RWPE2 (cell line): Measurements from ENCODE around the gene WWOX.

Experiments used
- ATAC-seq: fragments of 200-7000 bp; cut with Tn5 transposase; 3 replicates; pipeline ENCODE4 v1.9.1; 2021; ENCODE audit warnings: low read depth
- DNase-seq: peaks from one replicate; pipeline ENCODE4 v3.0.0-alpha.2; 2020; ENCODE audit warnings: low spot score
- H3K27ac ChIP-seq: fragments of 450-650 bp; 2 replicates; pipeline ENCODE4 v1.5.1; 2017; ENCODE audit warnings: mild to moderate bottlenecking; ENCODE audit not compliant: poor library complexity, severe bottlenecking
- H3K27me3 ChIP-seq: fragments of 250-450 bp; sonication (Bioruptor Pico); 2 replicates; pipeline ENCODE4 v1.5.1; 2021; ENCODE audit warnings: mild to moderate bottlenecking, moderate library complexity; ENCODE audit not compliant: insufficient read depth, poor library complexity, severe bottlenecking
- H3K36me3 ChIP-seq: fragments of 250-450 bp; sonication (Bioruptor Pico); 2 replicates; pipeline ENCODE4 v1.5.1; 2020; ENCODE audit warnings: low read depth, mild to moderate bottlenecking, moderate library complexity
- H3K4me1 ChIP-seq: fragments of 250-450 bp; sonication (Bioruptor Pico); 2 replicates; pipeline ENCODE4 v1.5.1; 2021; ENCODE audit warnings: mild to moderate bottlenecking, moderate library complexity; ENCODE audit not compliant: insufficient read depth, poor library complexity, severe bottlenecking
- H3K4me3 ChIP-seq: fragments of 250-450 bp; sonication (Bioruptor Pico); 2 replicates; pipeline ENCODE4 v1.5.1; 2021; ENCODE audit warnings: mild to moderate bottlenecking, moderate library complexity; ENCODE audit not compliant: severe bottlenecking
- H3K9me3 ChIP-seq: fragments of 250-450 bp; sonication (Bioruptor Pico); 2 replicates; pipeline ENCODE4 v1.5.1; 2021; ENCODE audit warnings: mild to moderate bottlenecking, moderate library complexity; ENCODE audit not compliant: severe bottlenecking
- TF ChIP-seq, protein P1 (sequence below): fragments of 450-650 bp; IDR thresholded peaks from one replicate; pipeline ENCODE4 v1.5.1; 2017; ENCODE audit warnings: mild to moderate bottlenecking, moderate library complexity; ENCODE audit not compliant: poor library complexity, severe bottlenecking

The WWOX gene

DNA sequence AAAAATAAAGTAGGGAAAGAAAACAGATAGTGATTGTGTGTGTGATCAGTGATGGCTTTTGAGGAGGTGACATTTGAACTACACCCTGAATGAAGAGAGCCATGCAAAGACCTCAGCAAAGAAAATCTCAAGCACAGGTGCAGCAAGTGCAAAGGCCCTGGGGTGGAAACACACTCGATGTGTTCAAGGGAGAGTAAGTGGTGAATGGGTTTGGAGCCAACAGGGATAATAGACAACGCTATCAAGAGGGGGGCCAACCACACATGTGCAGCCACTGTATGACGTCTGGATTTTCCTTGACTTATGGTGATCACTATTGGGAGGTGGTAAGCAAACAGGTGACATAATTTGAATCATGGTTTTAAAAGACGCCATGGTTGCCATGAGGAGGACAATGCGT lies 564.2 kb downstream of the WWOX start:
- no peak overlapping the region for H3K4me3 ChIP-seq
- no peak for ATAC-seq
- H3K4me1 ChIP-seq: no peaks in the 10 kb centered on the region
- H3K36me3 ChIP-seq: no peaks in the 10 kb centered on the region
- no peak overlapping the region for H3K27ac ChIP-seq
- DNase-seq: no peak
- no peaks in the 10 kb centered on the region for H3K27me3 ChIP-seq
- TF ChIP-seq, protein P1, sequence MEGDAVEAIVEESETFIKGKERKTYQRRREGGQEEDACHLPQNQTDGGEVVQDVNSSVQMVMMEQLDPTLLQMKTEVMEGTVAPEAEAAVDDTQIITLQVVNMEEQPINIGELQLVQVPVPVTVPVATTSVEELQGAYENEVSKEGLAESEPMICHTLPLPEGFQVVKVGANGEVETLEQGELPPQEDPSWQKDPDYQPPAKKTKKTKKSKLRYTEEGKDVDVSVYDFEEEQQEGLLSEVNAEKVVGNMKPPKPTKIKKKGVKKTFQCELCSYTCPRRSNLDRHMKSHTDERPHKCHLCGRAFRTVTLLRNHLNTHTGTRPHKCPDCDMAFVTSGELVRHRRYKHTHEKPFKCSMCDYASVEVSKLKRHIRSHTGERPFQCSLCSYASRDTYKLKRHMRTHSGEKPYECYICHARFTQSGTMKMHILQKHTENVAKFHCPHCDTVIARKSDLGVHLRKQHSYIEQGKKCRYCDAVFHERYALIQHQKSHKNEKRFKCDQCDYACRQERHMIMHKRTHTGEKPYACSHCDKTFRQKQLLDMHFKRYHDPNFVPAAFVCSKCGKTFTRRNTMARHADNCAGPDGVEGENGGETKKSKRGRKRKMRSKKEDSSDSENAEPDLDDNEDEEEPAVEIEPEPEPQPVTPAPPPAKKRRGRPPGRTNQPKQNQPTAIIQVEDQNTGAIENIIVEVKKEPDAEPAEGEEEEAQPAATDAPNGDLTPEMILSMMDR: no peak
- H3K9me3 ChIP-seq: no peaks in the 10 kb centered on the region

GRCh38 chr16:78664811-78665772 lies 565.6 kb downstream of the WWOX start:
- Histone ChIP-seq H3K4me1 (no peaks in the 10 kb centered on the region), H3K4me3 (no peak overlapping the region), H3K36me3 (no peaks in the 10 kb centered on the region), H3K9me3 (no peaks in the 10 kb centered on the region), H3K27me3 (no peaks in the 10 kb centered on the region), H3K27ac (no peak overlapping the region)
- TF ChIP-seq, protein P1: no peak
- ATAC-seq: no peak
- DNase-seq: no peak

GRCh38 chr16:78666318-78666717 lies 566.9 kb downstream of the WWOX start:
- Histone ChIP-seq H3K27me3 (no peaks in the 10 kb centered on the region), H3K9me3 (no peaks in the 10 kb centered on the region), H3K27ac (no peak overlapping the region), H3K4me3 (no peak overlapping the region), H3K36me3 (no peaks in the 10 kb centered on the region), H3K4me1 (no peaks in the 10 kb centered on the region)
- ATAC-seq (no peak), DNase-seq (no peak)
- TF ChIP-seq, protein P1: no peak

DNA sequence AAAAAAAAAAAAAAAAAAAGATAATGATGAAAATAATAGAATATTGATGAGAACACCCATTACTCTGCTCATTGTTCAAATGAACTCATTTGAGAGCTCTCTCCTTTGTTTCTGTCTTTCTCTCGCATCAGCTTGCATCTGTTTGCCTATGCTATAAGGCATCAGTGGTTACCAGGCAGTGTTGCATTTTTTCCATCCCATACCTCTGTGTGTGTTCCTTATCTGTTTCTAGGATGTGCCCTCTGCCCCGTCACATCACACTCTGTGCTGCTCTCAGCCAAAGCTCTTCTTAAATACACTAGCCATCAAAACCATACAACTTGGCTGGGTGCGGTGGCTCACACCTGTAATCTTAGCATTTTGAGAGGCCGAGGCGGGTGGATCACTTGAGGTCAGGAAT lies 568.2 kb downstream of the WWOX start:
- TF ChIP-seq, protein P1: no peak
- Histone ChIP-seq H3K4me1 (no peaks in the 10 kb centered on the region), H3K36me3 (no peaks in the 10 kb centered on the region), H3K27ac (no peak overlapping the region), H3K4me3 (no peak overlapping the region), H3K27me3 (no peaks in the 10 kb centered on the region), H3K9me3 (no peaks in the 10 kb centered on the region)
- no peak for DNase-seq
- ATAC-seq: no peak

DNA sequence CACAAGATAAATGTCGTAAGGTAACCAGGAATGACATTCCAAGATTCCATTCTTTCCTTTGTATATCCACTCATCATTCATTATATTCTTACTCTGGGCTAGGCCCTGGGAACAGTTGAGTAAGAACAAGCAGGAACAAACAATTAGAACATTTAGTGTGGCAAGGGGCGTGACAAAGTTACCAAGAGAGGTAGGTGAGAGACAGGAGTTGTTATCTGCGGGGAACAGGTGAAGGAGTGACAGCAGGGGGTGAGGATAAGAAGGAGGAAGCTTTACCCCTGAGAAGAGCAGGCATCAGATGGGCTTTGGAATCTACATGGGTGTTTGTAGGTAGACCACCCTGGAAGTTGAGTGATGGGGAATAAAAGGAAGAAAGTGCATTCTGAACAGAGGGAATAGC lies 568.9 kb downstream of the WWOX start:
- ATAC-seq: no peak
- no peaks in the 10 kb centered on the region for H3K27me3 ChIP-seq
- no peaks in the 10 kb centered on the region for H3K36me3 ChIP-seq
- no peak overlapping the region for H3K4me3 ChIP-seq
- H3K27ac ChIP-seq: no peak overlapping the region
- H3K4me1 ChIP-seq: no peaks in the 10 kb centered on the region
- H3K9me3 ChIP-seq: no peaks in the 10 kb centered on the region
- DNase-seq: no peak
- TF ChIP-seq, protein P1: no peak
